ENCODE results near the gene STARD8.

DNA sequence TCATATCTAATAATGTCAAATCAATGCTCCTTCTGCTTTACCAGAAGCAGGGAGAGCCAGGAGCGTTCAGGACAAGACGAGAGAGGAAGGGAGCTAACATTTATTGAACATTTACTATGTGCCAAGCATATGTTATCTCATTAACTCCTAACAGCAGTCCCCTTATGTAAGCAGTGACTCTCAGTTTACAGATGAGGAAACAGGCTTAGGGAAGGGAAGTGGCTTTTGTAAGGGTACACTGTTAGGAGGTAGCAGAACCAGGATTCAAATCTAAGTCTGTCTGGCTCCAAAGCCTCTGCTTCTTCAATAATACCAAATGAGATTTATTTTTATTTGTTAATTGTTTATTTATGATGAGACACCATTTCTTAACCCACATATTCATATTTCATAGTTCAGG is 2.6 kb upstream of the STARD8 start:
- TF ChIP-seq GABPA (IDR thresholded peaks at IDR 0.05 in 1 of 2, conservative IDR thresholded peaks at IDR 0.05 in 1 of 2) (no peak), YY1 (IDR thresholded peaks at IDR 0.05) (no peak), EGR1 (IDR thresholded peaks at IDR 0.05; ENCODE audit: low read depth in 2 of 2) (no peak)
- TF ChIP-seq, protein P1, sequence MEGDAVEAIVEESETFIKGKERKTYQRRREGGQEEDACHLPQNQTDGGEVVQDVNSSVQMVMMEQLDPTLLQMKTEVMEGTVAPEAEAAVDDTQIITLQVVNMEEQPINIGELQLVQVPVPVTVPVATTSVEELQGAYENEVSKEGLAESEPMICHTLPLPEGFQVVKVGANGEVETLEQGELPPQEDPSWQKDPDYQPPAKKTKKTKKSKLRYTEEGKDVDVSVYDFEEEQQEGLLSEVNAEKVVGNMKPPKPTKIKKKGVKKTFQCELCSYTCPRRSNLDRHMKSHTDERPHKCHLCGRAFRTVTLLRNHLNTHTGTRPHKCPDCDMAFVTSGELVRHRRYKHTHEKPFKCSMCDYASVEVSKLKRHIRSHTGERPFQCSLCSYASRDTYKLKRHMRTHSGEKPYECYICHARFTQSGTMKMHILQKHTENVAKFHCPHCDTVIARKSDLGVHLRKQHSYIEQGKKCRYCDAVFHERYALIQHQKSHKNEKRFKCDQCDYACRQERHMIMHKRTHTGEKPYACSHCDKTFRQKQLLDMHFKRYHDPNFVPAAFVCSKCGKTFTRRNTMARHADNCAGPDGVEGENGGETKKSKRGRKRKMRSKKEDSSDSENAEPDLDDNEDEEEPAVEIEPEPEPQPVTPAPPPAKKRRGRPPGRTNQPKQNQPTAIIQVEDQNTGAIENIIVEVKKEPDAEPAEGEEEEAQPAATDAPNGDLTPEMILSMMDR (IDR thresholded peaks at IDR 0.05; ENCODE audit: low read depth, low read length, missing input control), result no peak
- TF ChIP-seq, protein P2, sequence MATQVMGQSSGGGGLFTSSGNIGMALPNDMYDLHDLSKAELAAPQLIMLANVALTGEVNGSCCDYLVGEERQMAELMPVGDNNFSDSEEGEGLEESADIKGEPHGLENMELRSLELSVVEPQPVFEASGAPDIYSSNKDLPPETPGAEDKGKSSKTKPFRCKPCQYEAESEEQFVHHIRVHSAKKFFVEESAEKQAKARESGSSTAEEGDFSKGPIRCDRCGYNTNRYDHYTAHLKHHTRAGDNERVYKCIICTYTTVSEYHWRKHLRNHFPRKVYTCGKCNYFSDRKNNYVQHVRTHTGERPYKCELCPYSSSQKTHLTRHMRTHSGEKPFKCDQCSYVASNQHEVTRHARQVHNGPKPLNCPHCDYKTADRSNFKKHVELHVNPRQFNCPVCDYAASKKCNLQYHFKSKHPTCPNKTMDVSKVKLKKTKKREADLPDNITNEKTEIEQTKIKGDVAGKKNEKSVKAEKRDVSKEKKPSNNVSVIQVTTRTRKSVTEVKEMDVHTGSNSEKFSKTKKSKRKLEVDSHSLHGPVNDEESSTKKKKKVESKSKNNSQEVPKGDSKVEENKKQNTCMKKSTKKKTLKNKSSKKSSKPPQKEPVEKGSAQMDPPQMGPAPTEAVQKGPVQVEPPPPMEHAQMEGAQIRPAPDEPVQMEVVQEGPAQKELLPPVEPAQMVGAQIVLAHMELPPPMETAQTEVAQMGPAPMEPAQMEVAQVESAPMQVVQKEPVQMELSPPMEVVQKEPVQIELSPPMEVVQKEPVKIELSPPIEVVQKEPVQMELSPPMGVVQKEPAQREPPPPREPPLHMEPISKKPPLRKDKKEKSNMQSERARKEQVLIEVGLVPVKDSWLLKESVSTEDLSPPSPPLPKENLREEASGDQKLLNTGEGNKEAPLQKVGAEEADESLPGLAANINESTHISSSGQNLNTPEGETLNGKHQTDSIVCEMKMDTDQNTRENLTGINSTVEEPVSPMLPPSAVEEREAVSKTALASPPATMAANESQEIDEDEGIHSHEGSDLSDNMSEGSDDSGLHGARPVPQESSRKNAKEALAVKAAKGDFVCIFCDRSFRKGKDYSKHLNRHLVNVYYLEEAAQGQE (IDR thresholded peaks at IDR 0.05), result no peak

All from liver (tissue), 3 donors.